Measurements from ENCODE around the gene SPACA4. TPM values are rescaled to one million over a fixed set of nuclear protein-coding genes. Genes with fewer than 3 reads are reported as not detected.

SPACA4 gene
- total RNA-seq, 1 donor from 2014 or later, result under 0.01 TPM

DNA sequence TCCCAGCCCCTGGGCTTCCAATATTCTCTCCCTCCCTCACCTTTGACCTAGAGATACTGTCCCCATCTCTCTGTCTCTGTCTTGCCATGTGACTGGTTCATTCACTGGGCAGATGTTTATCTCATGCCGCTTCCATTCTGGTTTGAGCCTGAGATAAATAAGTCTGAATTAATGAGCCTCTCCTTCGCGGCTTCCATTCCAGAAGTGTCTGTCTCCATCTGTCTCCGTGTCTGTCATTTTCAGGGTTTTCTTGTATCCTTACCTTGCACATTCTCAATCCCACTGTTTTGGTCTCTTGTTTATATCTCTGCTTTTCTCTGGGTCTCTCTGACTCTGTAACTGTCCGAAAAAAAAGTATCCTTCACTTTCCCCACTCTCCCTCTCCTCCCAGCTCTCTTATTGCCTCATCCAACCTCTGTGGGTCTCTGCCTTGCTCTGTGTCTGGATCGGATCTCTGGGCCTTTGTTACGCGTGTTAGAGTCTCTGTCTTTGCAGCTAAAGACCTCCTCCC lies 17.1 kb downstream of the SPACA4 start:
- H3K36me3 ChIP-seq (ENCODE audit: control insufficient read depth, insufficient read depth, low read length), result no peaks in the 10 kb centered on the region
- FAIRE-seq (no peak), DNase-seq (ENCODE audit: low read depth) (no peak)
- H3K4me3 ChIP-seq (ENCODE audit: low read depth, low read length), result peak overlapping the region; percentile 32
- TF ChIP-seq, protein P1, sequence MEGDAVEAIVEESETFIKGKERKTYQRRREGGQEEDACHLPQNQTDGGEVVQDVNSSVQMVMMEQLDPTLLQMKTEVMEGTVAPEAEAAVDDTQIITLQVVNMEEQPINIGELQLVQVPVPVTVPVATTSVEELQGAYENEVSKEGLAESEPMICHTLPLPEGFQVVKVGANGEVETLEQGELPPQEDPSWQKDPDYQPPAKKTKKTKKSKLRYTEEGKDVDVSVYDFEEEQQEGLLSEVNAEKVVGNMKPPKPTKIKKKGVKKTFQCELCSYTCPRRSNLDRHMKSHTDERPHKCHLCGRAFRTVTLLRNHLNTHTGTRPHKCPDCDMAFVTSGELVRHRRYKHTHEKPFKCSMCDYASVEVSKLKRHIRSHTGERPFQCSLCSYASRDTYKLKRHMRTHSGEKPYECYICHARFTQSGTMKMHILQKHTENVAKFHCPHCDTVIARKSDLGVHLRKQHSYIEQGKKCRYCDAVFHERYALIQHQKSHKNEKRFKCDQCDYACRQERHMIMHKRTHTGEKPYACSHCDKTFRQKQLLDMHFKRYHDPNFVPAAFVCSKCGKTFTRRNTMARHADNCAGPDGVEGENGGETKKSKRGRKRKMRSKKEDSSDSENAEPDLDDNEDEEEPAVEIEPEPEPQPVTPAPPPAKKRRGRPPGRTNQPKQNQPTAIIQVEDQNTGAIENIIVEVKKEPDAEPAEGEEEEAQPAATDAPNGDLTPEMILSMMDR (IDR thresholded peaks at IDR 0.05; ENCODE audit: insufficient read depth, low read length, severe bottlenecking), result no peak
- H3K27me3 ChIP-seq (ENCODE audit: control insufficient read depth, insufficient read depth, low read length), result no peaks in the 10 kb centered on the region

DNA sequence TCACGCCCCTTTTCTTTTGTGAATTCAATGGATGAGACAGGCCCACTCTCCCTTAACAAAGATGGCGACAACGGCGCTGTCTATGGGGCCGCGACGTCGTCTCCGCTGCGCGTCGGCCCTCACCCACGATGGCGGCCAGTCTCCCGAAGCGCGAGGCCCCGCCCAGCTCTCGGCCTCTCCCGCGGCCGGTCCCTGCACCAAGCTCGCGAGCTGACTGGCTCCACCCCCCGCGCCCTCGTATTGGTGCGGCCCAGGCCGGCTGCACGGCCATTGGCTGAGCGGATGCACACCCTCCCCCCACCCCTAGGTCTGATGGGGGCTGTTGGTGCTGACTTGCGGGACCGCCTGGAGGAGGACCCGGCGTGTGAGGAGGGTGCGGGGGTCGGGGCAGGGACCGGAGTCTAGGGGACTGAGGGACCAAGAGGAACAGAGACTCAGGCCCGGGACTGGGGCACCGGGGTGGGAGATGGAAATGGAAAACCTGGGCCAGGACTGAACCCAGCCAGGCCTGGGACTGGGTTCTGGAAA lies 17.6 kb downstream of the SPACA4 start:
- H3K4me3 ChIP-seq (ENCODE audit: low read depth, low read length), result peak overlapping the region; percentile 32

DNA sequence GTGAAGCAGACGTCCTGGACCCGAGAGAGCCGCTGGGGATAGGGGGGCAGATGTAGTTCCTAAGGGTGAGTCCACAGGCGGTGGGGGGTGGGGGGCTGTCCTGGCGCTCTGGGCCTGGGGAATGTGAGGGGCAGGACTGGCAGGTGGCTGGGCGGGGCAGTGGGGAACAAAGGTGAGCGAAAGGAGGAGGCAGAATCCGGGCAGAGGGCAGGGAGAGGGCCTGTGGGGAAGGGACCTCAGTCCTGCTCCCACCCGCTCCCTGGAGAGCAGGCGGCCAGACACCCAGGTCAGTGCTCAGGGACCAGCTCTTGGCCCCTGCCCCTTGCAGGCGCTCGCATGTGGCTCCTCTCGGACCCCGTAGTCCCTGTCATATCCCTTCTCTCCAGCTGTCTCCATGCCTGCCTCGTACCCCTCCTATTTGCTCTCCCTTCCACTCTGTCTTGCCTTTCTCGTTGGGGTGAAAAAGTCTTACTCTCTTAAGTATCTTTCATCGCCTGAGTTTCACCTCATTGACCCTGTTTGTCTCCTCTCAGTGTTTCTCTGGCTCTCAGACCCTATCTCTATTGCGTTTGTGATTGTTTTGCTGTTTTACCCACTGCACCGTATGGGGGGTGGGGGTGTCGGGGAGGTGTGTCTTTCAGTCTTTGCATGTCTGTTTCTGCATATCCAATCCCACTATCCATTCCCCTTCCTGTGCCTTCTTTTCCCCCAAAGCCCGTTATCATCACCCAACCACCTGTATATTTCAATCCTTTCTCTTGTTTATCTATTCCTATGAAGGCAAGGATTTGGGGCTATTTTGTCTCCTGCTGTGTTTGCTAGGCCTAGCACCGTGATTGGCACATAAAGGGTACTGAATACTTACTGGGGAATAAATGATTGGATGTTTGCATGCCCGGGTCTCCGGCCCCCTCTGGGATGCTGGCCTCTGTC lies 18.5 kb downstream of the SPACA4 start:
- Histone ChIP-seq H3K4me3 (ENCODE audit: low read depth, low read length) (no peak overlapping the region), H3K36me3 (ENCODE audit: control insufficient read depth, insufficient read depth, low read length) (peaks cover 1% of the 10 kb centered on the region), H3K27me3 (ENCODE audit: control insufficient read depth, insufficient read depth, low read length) (no peaks in the 10 kb centered on the region)
- FAIRE-seq (no peak), DNase-seq (ENCODE audit: low read depth) (no peak)
- TF ChIP-seq, protein P1 (IDR thresholded peaks at IDR 0.05; ENCODE audit: insufficient read depth, low read length, severe bottlenecking), result no peak

More for the DNA sequence above, 17.6 kb downstream of the SPACA4 start:
- Histone ChIP-seq H3K36me3 (ENCODE audit: control insufficient read depth, insufficient read depth, low read length) (no peaks in the 10 kb centered on the region), H3K27me3 (ENCODE audit: control insufficient read depth, insufficient read depth, low read length) (no peaks in the 10 kb centered on the region)
- peak; percentile 84 for DNase-seq (ENCODE audit: low read depth)
- TF ChIP-seq, protein P1 (IDR thresholded peaks at IDR 0.05; ENCODE audit: insufficient read depth, low read length, severe bottlenecking), result no peak
- FAIRE-seq, result no peak

DNA sequence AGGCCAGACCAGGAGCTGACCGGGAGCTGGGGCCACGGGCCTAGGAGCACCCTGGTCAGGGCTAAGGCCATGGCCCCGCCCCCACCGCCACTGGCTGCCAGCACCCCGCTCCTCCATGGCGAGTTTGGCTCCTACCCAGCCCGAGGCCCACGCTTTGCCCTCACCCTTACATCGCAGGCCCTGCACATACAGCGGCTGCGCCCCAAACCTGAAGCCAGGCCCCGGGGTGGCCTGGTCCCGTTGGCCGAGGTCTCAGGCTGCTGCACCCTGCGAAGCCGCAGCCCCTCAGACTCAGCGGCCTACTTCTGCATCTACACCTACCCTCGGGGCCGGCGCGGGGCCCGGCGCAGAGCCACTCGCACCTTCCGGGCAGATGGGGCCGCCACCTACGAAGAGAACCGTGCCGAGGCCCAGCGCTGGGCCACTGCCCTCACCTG lies 19.4 kb downstream of the SPACA4 start:
- DNase-seq (ENCODE audit: low read depth) (no peak), FAIRE-seq (no peak)
- no peak overlapping the region for H3K4me3 ChIP-seq (ENCODE audit: low read depth, low read length)
- TF ChIP-seq, protein P1 (IDR thresholded peaks at IDR 0.05; ENCODE audit: insufficient read depth, low read length, severe bottlenecking), result no peak
- peaks cover 3% of the 10 kb centered on the region for H3K36me3 ChIP-seq (ENCODE audit: control insufficient read depth, insufficient read depth, low read length)
- no peaks in the 10 kb centered on the region for H3K27me3 ChIP-seq (ENCODE audit: control insufficient read depth, insufficient read depth, low read length)

DNA sequence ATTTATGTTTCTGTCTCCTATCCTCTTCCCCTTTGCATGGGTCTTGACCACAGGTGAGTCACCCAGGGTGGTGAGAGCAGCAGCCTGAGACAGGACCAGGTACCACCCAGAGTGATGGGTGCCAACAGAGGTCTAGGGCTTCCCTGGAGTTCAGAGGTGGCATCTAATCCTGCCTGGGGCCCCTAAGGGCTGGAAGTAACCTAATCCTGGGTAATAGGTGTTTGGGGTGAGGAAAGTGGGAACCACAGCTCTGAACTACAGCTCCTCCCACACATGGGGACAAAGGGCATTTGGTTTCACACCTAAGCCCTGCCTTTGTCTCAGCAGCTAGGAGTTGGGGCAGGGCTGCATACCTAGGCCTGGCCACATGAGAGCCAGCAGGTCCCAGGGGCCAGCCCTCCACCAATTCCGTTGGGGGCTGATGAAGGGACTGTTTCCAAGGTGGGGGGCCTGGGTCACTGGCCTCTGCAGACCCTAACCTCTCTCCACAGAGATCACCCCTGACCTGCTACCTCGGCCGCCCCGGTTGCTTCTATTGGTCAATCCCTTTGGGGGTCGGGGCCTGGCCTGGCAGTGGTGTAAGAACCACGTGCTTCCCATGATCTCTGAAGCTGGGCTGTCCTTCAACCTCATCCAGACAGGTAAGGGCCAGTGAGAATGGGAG lies 20.8 kb downstream of the SPACA4 start:
- Histone ChIP-seq H3K27me3 (ENCODE audit: control insufficient read depth, insufficient read depth, low read length) (no peaks in the 10 kb centered on the region), H3K4me3 (ENCODE audit: low read depth, low read length) (no peak overlapping the region), H3K36me3 (ENCODE audit: control insufficient read depth, insufficient read depth, low read length) (peaks cover 7% of the 10 kb centered on the region)
- TF ChIP-seq, protein P1 (IDR thresholded peaks at IDR 0.05; ENCODE audit: insufficient read depth, low read length, severe bottlenecking), result no peak
- peak; percentile 38 for DNase-seq (ENCODE audit: low read depth)
- no peak for FAIRE-seq

Measured in bronchial epithelial cell (primary cell).